Lower lobe of right lung (tissue), 2 donors: ENCODE data around the gene SLC13A2. TPM values are rescaled to one million over a fixed set of nuclear protein-coding genes. Genes with fewer than 3 reads are reported as not detected.

ENCODE experiments used
- ATAC-seq, 2 donors: fragments of 200-7000 bp; cut with Tn5 transposase; one replicate each; pipeline ENCODE4 v1.9.1; 2020 to 2022; ENCODE audit warnings: mild to moderate bottlenecking in 2 of 2, moderate library complexity in 2 of 2
- DNase-seq: peaks from one replicate; pipeline ENCODE4 v3.0.0-alpha.2; 2020
- H3K27ac ChIP-seq: fragments of 200-600 bp; one replicate; pipeline ENCODE4 v1.8.0; 2022
- H3K27me3 ChIP-seq: fragments of 200-600 bp; one replicate; pipeline ENCODE4 v1.8.0; 2022; ENCODE audit warnings: low read depth
- H3K36me3 ChIP-seq: fragments of 200-600 bp; one replicate; pipeline ENCODE4 v1.8.0; 2022; ENCODE audit warnings: mild to moderate bottlenecking
- H3K4me1 ChIP-seq: fragments of 200-600 bp; one replicate; pipeline ENCODE4 v1.8.0; 2022
- H3K4me3 ChIP-seq: fragments of 200-600 bp; one replicate; pipeline ENCODE4 v1.8.0; 2022; ENCODE audit warnings: mild to moderate bottlenecking
- H3K9me3 ChIP-seq: fragments of 200-600 bp; one replicate; pipeline ENCODE4 v1.8.0; 2022
- intact Hi-C: fragments of 100-400 bp; cut with DNase I; formaldehyde crosslinking; loops from one replicate; pipeline ENCODE4 v1.11.0; 2022
- total RNA-seq: library from RNA; stranded (reverse); fragmentation: NEBNext Ultra II Directional; extraction: Animal tissue kit (Norgen Biotek cat#: 25700); gene quantifications from one replicate; pipeline ENCODE4 v1.2.1, GENCODE V29; 2021
- TF ChIP-seq, protein P1 (sequence below): fragments of 200-600 bp; IDR thresholded peaks from one replicate; pipeline ENCODE4 v1.8.0; 2022; ENCODE audit warnings: antibody characterized with exemption, mild to moderate bottlenecking
- donor health status: DM: no; HTN: yes; CAD: no; lungs with severe emphysema.

The SLC13A2 gene
- total RNA-seq, 1 donor from 2014 or later = not detected

DNA sequence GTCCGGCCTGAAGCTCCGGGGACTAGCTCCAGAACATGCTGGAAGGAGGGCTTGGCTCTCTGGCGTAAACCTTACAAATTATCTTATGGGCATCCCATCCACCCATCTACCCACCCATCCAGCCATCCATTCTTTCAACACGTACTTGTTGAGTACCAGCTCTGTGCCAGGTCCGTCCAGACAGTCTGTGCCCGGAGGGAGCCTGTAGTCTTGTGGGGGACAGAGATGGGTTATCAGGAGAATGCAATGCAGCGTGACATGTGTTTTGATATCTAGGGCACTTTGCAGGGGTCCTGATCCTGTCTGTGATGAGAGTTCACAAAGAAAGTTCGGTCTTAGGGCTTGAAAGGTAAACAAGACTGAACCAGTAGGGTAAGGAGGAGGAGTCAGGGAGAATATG is 4.1 kb upstream of the SLC13A2 start:
- TF ChIP-seq, protein P1, sequence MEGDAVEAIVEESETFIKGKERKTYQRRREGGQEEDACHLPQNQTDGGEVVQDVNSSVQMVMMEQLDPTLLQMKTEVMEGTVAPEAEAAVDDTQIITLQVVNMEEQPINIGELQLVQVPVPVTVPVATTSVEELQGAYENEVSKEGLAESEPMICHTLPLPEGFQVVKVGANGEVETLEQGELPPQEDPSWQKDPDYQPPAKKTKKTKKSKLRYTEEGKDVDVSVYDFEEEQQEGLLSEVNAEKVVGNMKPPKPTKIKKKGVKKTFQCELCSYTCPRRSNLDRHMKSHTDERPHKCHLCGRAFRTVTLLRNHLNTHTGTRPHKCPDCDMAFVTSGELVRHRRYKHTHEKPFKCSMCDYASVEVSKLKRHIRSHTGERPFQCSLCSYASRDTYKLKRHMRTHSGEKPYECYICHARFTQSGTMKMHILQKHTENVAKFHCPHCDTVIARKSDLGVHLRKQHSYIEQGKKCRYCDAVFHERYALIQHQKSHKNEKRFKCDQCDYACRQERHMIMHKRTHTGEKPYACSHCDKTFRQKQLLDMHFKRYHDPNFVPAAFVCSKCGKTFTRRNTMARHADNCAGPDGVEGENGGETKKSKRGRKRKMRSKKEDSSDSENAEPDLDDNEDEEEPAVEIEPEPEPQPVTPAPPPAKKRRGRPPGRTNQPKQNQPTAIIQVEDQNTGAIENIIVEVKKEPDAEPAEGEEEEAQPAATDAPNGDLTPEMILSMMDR = no peak
- ATAC-seq (no peak), DNase-seq (no peak)
- Histone ChIP-seq H3K27me3 (peaks cover 3% of the 10 kb centered on the region), H3K27ac (no peak overlapping the region), H3K9me3 (no peaks in the 10 kb centered on the region), H3K36me3 (no peaks in the 10 kb centered on the region), H3K4me1 (peaks cover 24% of the 10 kb centered on the region), H3K4me3 (no peak overlapping the region)
- intact Hi-C loops = no loop called here

DNA sequence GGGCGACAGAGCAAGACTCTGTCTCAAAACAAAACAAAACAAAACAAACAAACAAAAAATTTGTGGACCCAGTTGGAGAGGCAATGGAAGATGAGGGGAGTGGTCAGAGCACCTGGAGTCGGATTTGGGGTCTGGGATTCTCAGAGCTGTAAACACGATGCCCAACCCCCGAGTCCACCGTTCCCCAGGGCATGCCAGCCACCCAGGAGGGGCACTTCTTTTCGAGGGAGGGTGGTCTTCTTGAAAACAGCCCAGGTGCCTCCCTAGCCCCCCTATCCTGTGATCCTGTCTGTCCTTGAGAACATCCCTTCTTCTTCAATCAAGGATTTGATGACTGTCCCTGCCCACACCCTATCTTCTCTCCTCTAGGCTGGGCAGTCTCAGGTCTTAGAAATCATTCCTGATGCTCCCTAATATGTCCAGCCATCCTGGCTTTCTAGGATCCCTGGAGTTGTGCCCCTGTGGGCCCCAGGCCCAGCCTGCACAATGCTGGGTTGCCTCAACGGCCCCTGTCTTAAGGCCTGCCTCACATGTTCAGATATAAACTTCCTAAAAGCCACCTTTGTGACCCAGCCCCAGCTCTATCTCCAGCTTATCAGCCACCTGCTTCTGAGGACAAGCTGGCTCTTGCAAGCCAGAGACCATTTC is 3.1 kb upstream of the SLC13A2 start:
- no peak for ATAC-seq
- H3K36me3 ChIP-seq = no peaks in the 10 kb centered on the region
- no peak overlapping the region for H3K27ac ChIP-seq
- H3K4me3 ChIP-seq = no peak overlapping the region
- peaks cover 24% of the 10 kb centered on the region for H3K4me1 ChIP-seq
- DNase-seq = no peak
- H3K27me3 ChIP-seq = peaks cover 3% of the 10 kb centered on the region
- TF ChIP-seq, protein P1 = no peak
- intact Hi-C loops = no loop called here
- no peaks in the 10 kb centered on the region for H3K9me3 ChIP-seq

DNA sequence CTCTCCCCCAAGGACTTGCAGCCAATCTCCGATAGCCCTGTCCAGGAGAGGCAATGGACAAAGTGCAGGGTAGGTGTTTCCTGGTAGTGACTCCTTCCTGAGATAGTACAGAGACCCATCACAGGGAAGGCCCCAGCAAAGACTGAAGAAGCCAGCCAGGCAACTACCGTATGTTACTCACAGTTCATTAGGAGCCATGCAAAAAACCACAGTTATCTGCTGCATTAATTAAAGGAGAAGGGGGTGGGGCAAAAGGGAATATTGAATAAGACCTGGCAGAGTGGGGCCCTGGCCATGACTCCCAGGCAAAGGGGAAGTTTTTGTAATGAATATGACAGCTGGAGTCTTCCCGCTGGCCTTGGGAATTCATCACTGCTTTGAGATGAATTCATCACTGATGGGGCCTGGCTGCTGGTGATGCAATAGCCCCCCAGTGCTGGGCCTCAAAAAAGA is 2.5 kb upstream of the SLC13A2 start:
- Histone ChIP-seq H3K4me3 (no peak overlapping the region), H3K27ac (no peak overlapping the region), H3K9me3 (no peaks in the 10 kb centered on the region), H3K27me3 (peaks cover 3% of the 10 kb centered on the region), H3K36me3 (no peaks in the 10 kb centered on the region), H3K4me1 (peaks cover 21% of the 10 kb centered on the region)
- no peak for DNase-seq
- TF ChIP-seq, protein P1 = no peak
- intact Hi-C loops = no loop called here
- no peak for ATAC-seq

DNA sequence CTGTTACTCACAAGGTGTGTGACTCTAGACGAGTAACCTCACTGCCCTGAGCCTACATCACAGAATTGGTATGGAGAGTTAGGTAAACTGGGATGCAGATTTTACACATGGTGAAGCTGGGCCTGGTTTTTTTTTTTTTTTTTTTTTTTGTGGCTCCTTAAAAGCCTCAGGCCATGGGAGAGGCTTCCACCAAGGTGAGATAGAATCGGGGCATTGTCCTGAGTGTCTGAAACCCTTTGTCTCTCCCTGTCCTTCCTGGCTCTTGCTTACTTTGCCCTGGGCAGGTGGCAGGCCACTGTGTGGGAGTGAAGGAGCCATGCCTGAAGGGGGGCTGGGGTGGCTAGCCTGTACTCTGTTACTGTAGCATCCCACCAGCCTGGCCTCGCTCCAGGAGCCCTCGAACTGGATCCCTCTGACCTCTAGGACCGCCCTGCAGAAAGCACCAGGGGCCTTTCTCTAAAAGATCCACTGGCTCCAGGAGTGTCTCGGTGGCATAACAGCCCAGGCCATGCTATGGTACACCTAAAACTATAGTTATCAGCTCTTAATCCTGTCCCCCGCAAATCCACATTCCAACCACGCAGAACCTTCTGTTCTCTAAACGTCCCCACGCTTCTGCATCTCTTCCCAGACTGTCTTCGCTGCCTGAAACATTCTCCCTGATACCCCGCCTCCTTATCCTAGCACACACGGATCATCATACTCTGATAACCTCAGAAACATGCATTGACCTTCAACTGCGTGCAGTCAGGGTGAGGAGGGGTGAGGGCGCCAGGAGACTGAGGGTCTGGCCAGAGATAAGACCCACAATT is 1.7 kb upstream of the SLC13A2 start:
- intact Hi-C loops = no loop called here
- no peaks in the 10 kb centered on the region for H3K36me3 ChIP-seq
- H3K4me1 ChIP-seq = peaks cover 14% of the 10 kb centered on the region
- H3K27ac ChIP-seq = no peak overlapping the region
- TF ChIP-seq, protein P1 = no peak
- no peak for DNase-seq
- H3K9me3 ChIP-seq = no peaks in the 10 kb centered on the region
- H3K4me3 ChIP-seq = no peak overlapping the region
- H3K27me3 ChIP-seq = peaks cover 3% of the 10 kb centered on the region
- ATAC-seq = no peak

DNA sequence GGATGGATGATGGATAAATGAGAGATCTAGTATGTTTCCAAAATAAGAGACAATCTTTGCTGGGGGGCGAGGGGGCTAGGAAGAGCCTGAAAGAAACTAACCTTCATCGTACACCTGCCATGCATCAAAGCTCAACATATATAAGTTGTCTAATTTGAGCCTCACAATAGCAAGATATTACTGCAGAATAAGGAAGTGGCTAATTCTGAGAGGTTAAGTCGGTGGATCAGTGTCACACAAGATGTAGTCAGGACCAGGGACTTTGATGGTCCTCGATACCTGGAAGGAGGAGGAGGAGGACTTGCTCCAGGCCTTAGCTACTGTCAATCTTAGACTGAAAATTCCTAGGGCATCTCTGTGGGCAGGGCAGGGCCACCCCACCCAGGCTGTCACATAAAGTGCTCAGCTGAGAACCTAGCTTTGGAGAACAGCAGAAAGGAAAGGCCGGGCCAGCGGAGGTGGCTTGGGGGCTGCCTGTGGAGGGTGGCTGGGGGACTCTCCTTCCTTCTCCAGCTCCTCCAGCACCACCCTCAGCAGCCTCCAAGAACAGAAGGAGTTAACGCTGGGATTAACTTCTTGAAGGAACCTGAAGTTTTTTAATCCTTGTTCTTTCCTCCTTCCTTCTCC is 460 bp upstream of the SLC13A2 start:
- H3K27ac ChIP-seq = no peak overlapping the region
- DNase-seq (no peak), ATAC-seq (no peak)
- peaks cover 5% of the 10 kb centered on the region for H3K4me1 ChIP-seq
- H3K4me3 ChIP-seq = no peak overlapping the region
- H3K9me3 ChIP-seq = no peaks in the 10 kb centered on the region
- H3K36me3 ChIP-seq = no peaks in the 10 kb centered on the region
- H3K27me3 ChIP-seq = peaks cover 3% of the 10 kb centered on the region
- TF ChIP-seq, protein P1 = no peak
- intact Hi-C loops = no loop called here
